ENCODE results near the gene ABCA1. TPM values are rescaled to one million over a fixed set of nuclear protein-coding genes. Genes with fewer than 3 reads are reported as not detected.

The ABCA1 gene
- polyA plus RNA-seq, 3 donors: 2.0 to 5.1 (median 2.7) TPM

- DNase-seq: no peak
Measured at GRCh38 chr9:104963076-104963475, 35.1 kb upstream of the ABCA1 start.

GRCh38 chr9:104961701-104962359 is 33.9 kb upstream of the ABCA1 start:
- Histone ChIP-seq H3K4me3 (replicated peaks in 1 of 3; ENCODE audit: low read depth in 2 of 3, low read length in 3 of 3) (no peak overlapping the region), H3K27me3 (ENCODE audit: control insufficient read depth in 2 of 2, insufficient read depth in 2 of 2, low read length in 2 of 2) (no peaks in the 10 kb centered on the region), H3K9me3 (replicated peaks in 1 of 2; ENCODE audit: control insufficient read depth in 1 of 2, insufficient read depth in 1 of 2, low read length in 2 of 2) (no peaks in the 10 kb centered on the region), H3K36me3 (replicated peaks in 1 of 2; ENCODE audit: control insufficient read depth in 1 of 2, insufficient read depth in 2 of 2, low read length in 2 of 2) (no peaks in the 10 kb centered on the region), H2AFZ (ENCODE audit: insufficient read depth, low read depth, low read length, poor library complexity, severe bottlenecking) (no peak overlapping the region), H4K20me1 (ENCODE audit: insufficient read depth, low read length) (no peaks in the 10 kb centered on the region), H3K9ac (ENCODE audit: insufficient read depth, low read length, poor library complexity, severe bottlenecking) (no peak overlapping the region), H3K27ac (ENCODE audit: low read depth in 1 of 2, low read length in 2 of 2) (peak overlapping the region in 1 of 2 donors; percentile 6), H3K79me2 (ENCODE audit: insufficient read depth, low read length) (no peaks in the 10 kb centered on the region), H3K4me2 (replicated peaks; ENCODE audit: extremely low read depth, low read length, poor library complexity, severe bottlenecking) (peak overlapping the region; percentile 10), H3K4me1 (ENCODE audit: control insufficient read depth in 1 of 2, insufficient read depth in 2 of 2, low read length in 2 of 2) (peaks cover 34 to 47% of the 10 kb centered on the region in 2 donors)
- peaks cover 0 to 1% (median 0%) of the 10 kb centered on the region in 3 donors for H3K27me3 Mint-ChIP-seq (ENCODE audit: low read depth in 3 of 3)
- H3K9me3 Mint-ChIP-seq: no peaks in the 10 kb centered on the region
- H3K4me1 Mint-ChIP-seq: peaks cover 37% of the 10 kb centered on the region
- no peaks in the 10 kb centered on the region for H3K36me3 Mint-ChIP-seq
- no peak for DNase-seq
- intact Hi-C loops (cut with micrococcal nuclease): no loop called here
- H3K27ac Mint-ChIP-seq: peak overlapping the region in 5 of 7 donors; percentile 57 to 90 (median 76)
- H3K4me3 Mint-ChIP-seq: no peak overlapping the region
- 100% methylated on average over 3 of the region's 6 CpGs for WGBS (ENCODE audit: insufficient coverage)
- TF ChIP-seq CTCF (IDR thresholded peaks at IDR 0.05): no peak

More at GRCh38 chr9:104963076-104963475, 35.1 kb upstream of the ABCA1 start:
- Mint-ChIP-seq H3K36me3 (no peaks in the 10 kb centered on the region), H3K27ac (peak overlapping the region in 5 of 7 donors; percentile 7 to 87 (median 51)), H3K4me3 (no peak overlapping the region), H3K9me3 (no peaks in the 10 kb centered on the region), H3K27me3 (ENCODE audit: low read depth in 3 of 3) (peaks cover 0 to 1% (median 0%) of the 10 kb centered on the region in 3 donors), H3K4me1 (peaks cover 37% of the 10 kb centered on the region)
- Histone ChIP-seq H3K27me3 (ENCODE audit: control insufficient read depth in 2 of 2, insufficient read depth in 2 of 2, low read length in 2 of 2) (no peaks in the 10 kb centered on the region), H3K9me3 (replicated peaks in 1 of 2; ENCODE audit: control insufficient read depth in 1 of 2, insufficient read depth in 1 of 2, low read length in 2 of 2) (no peaks in the 10 kb centered on the region), H3K4me2 (replicated peaks; ENCODE audit: extremely low read depth, low read length, poor library complexity, severe bottlenecking) (no peak overlapping the region), H2AFZ (ENCODE audit: insufficient read depth, low read depth, low read length, poor library complexity, severe bottlenecking) (no peak overlapping the region), H3K4me1 (ENCODE audit: control insufficient read depth in 1 of 2, insufficient read depth in 2 of 2, low read length in 2 of 2) (peaks cover 35 to 49% of the 10 kb centered on the region in 2 donors), H4K20me1 (ENCODE audit: insufficient read depth, low read length) (no peaks in the 10 kb centered on the region), H3K27ac (ENCODE audit: low read depth in 1 of 2, low read length in 2 of 2) (no peak overlapping the region), H3K4me3 (replicated peaks in 1 of 3; ENCODE audit: low read depth in 2 of 3, low read length in 3 of 3) (no peak overlapping the region), H3K9ac (ENCODE audit: insufficient read depth, low read length, poor library complexity, severe bottlenecking) (no peak overlapping the region), H3K36me3 (replicated peaks in 1 of 2; ENCODE audit: control insufficient read depth in 1 of 2, insufficient read depth in 2 of 2, low read length in 2 of 2) (no peaks in the 10 kb centered on the region), H3K79me2 (ENCODE audit: insufficient read depth, low read length) (no peaks in the 10 kb centered on the region)
- intact Hi-C loops (cut with micrococcal nuclease): no loop called here
- TF ChIP-seq CTCF (IDR thresholded peaks at IDR 0.05): no peak
- WGBS (ENCODE audit: insufficient coverage): 100% methylated on average over 2 of the region's 6 CpGs

Data from CD14-positive monocyte (primary cell).